CD4-positive, alpha-beta memory T cell (primary cell): ENCODE results near the gene QSOX2. TPM values are rescaled to one million over a fixed set of nuclear protein-coding genes. Genes with fewer than 3 reads are reported as not detected.
A peak's percentile ranks its signal among the peaks of the same experiment; 100 is the strongest.

Experiments
- CTCF ChIA-PET: fragments of 350-600 bp; sonication (Branson Sonifier 250); formaldehyde crosslinking; loops from one replicate; lab custom pipeline; 2021; ENCODE audit warnings: inconsistent platforms; ENCODE audit not compliant: partially characterized antibody; lab: Charles Lee
- POLR2A ChIA-PET: fragments of 350-600 bp; sonication (Branson Sonifier 250); formaldehyde crosslinking; loops from one replicate; lab custom pipeline; 2021; ENCODE audit not compliant: partially characterized antibody; lab: Charles Lee
- DNase-seq, 5 donors: peaks; one replicate each; pipeline versions ENCODE4 v3.0.0 to v3.0.0-alpha.2; 2020 to 2022; ENCODE audit warnings: mixed read lengths in 1 of 5
- H3K27ac ChIP-seq: one replicate; pipeline ENCODE4 v1.7.0; 2013; ENCODE audit warnings: low read depth, low read length
- H3K27me3 ChIP-seq: 2 replicates; pipeline ENCODE4 v1.7.0; 2013; ENCODE audit warnings: mild to moderate bottlenecking, low read length, moderate library complexity; ENCODE audit not compliant: insufficient read depth
- H3K36me3 ChIP-seq: 2 replicates; pipeline ENCODE4 v1.7.0; 2013; ENCODE audit warnings: mild to moderate bottlenecking, low read length, moderate library complexity; ENCODE audit not compliant: insufficient read depth
- H3K4me1 ChIP-seq: 2 replicates; pipeline ENCODE4 v1.7.0; 2013; ENCODE audit warnings: mild to moderate bottlenecking, low read length, moderate library complexity; ENCODE audit not compliant: insufficient read depth
- H3K4me3 ChIP-seq, 2 donors: one replicate each; pipeline ENCODE4 v1.7.0; 2013; ENCODE audit warnings: low read length in 2 of 2, mild to moderate bottlenecking in 1 of 2
- H3K9me3 ChIP-seq, 2 donors: one replicate each; pipeline ENCODE4 v1.7.0; 2013; ENCODE audit warnings: low read length in 2 of 2, control low read depth in 1 of 2; ENCODE audit not compliant: control insufficient read depth in 1 of 2
- H3K27ac Mint-ChIP-seq, 7 donors: one replicate each; pipeline ENCODE4 v1.8.0; 2020 to 2021; ENCODE audit warnings: mixed read lengths in 7 of 7, mild to moderate bottlenecking in 6 of 7, inconsistent platforms in 3 of 7, moderate library complexity in 3 of 7
- H3K27me3 Mint-ChIP-seq, 2 donors: one replicate each; pipeline ENCODE4 v1.8.0; 2020 to 2021; ENCODE audit warnings: mixed read lengths in 2 of 2
- H3K36me3 Mint-ChIP-seq, 2 donors: one replicate each; pipeline ENCODE4 v1.8.0; 2020 to 2021; ENCODE audit warnings: mixed read lengths in 2 of 2, inconsistent platforms in 1 of 2, mild to moderate bottlenecking in 1 of 2
- H3K4me1 Mint-ChIP-seq, 4 donors: one replicate each; pipeline ENCODE4 v1.8.0; 2020 to 2021; ENCODE audit warnings: mixed read lengths in 4 of 4, mild to moderate bottlenecking in 1 of 4
- H3K4me3 Mint-ChIP-seq, 8 donors: one replicate each; pipeline ENCODE4 v1.8.0; 2020 to 2021; ENCODE audit warnings: mixed read lengths in 8 of 8, mild to moderate bottlenecking in 7 of 8, moderate library complexity in 6 of 8, inconsistent platforms in 3 of 8
- H3K9me3 Mint-ChIP-seq, 8 donors: one replicate each; pipeline ENCODE4 v1.8.0; 2020 to 2021; ENCODE audit warnings: mixed read lengths in 8 of 8, mild to moderate bottlenecking in 5 of 8, inconsistent platforms in 3 of 8, moderate library complexity in 1 of 8
- intact Hi-C: fragments of 100-400 bp; cut with micrococcal nuclease; formaldehyde crosslinking; loops from one replicate; pipeline ENCODE4 v1.15.1; 2023
- polyA plus RNA-seq, 2 donors: library from polyadenylated mRNA; unstranded; fragments of 300-500 nt; fragmentation: Illumina TruSeq; gene quantifications; one replicate each; pipeline ENCODE4 v1.2.3, GENCODE V29; 2021
- total RNA-seq, 2 experiments: library from RNA; stranded (reverse); gene quantifications; one replicate each; pipeline ENCODE4 v1.2.3, GENCODE V29; 2021

Gene QSOX2
- total and polyA plus RNA-seq, 4 experiments from 2014 or later: 0.35 to 15.0 (median 7.9) TPM

GRCh38 chr9:136231478-136232297 is 13.9 kb downstream of the QSOX2 start:
- Histone ChIP-seq H3K27ac (peak overlapping the region; percentile 37), H3K27me3 (no peaks in the 10 kb centered on the region), H3K4me3 (no peak overlapping the region), H3K4me1 (peaks cover 20% of the 10 kb centered on the region), H3K9me3 (no peaks in the 10 kb centered on the region), H3K36me3 (peaks cover 9% of the 10 kb centered on the region)
- Mint-ChIP-seq H3K9me3 (peaks cover 0 to 2% (median 0%) of the 10 kb centered on the region in 8 donors), H3K4me3 (peak overlapping the region; percentile 48 to 80 (median 69)), H3K4me1 (peaks cover 16 to 59% (median 19%) of the 10 kb centered on the region in 4 donors), H3K36me3 (peaks cover 5 to 25% of the 10 kb centered on the region in 2 donors), H3K27ac (peak overlapping the region; percentile 65 to 93 (median 86)), H3K27me3 (no peaks in the 10 kb centered on the region)
- DNase-seq: peak in 4 of 5 donors; percentile 31 to 55 (median 52)
- intact Hi-C loops: no loop called here
- ChIA-PET POLR2A (no interaction called here), CTCF (no interaction called here)

- peak overlapping the region in 6 of 7 donors; percentile 31 to 90 (median 71) for H3K27ac Mint-ChIP-seq
- CTCF ChIA-PET: no interaction called here
- POLR2A ChIA-PET: no interaction called here
These were observed 14.8 kb downstream of the QSOX2 start for GRCh38 chr9:136230773-136231172.

GRCh38 chr9:136230365-136230764 is 15.2 kb downstream of the QSOX2 start:
- Histone ChIP-seq H3K4me3 (no peak overlapping the region), H3K36me3 (peaks cover 9% of the 10 kb centered on the region), H3K27ac (no peak overlapping the region), H3K9me3 (no peaks in the 10 kb centered on the region), H3K4me1 (peaks cover 33% of the 10 kb centered on the region), H3K27me3 (no peaks in the 10 kb centered on the region)
- Mint-ChIP-seq H3K27ac (peak overlapping the region in 5 of 7 donors; percentile 17 to 78 (median 23)), H3K9me3 (peaks cover 0 to 2% (median 0%) of the 10 kb centered on the region in 8 donors), H3K4me1 (peaks cover 22 to 73% (median 28%) of the 10 kb centered on the region in 4 donors), H3K36me3 (peaks cover 5 to 30% of the 10 kb centered on the region in 2 donors), H3K4me3 (no peak overlapping the region), H3K27me3 (no peaks in the 10 kb centered on the region)
- intact Hi-C loops: no loop called here
- ChIA-PET CTCF (no interaction called here), POLR2A (no interaction called here)
- DNase-seq: no peak

More at GRCh38 chr9:136230773-136231172, 14.8 kb downstream of the QSOX2 start:
- H3K27ac ChIP-seq: peak overlapping the region; percentile 37
- Mint-ChIP-seq H3K4me3 (peak overlapping the region in 1 of 8 donors; percentile 80), H3K27me3 (no peaks in the 10 kb centered on the region), H3K9me3 (peaks cover 0 to 2% (median 0%) of the 10 kb centered on the region in 8 donors), H3K36me3 (peaks cover 5 to 29% of the 10 kb centered on the region in 2 donors), H3K4me1 (peaks cover 18 to 68% (median 25%) of the 10 kb centered on the region in 4 donors)
- H3K27me3 ChIP-seq: no peaks in the 10 kb centered on the region
- intact Hi-C loops: no loop called here
- H3K9me3 ChIP-seq: no peaks in the 10 kb centered on the region
- H3K4me1 ChIP-seq: peaks cover 29% of the 10 kb centered on the region
- H3K36me3 ChIP-seq: peaks cover 9% of the 10 kb centered on the region
- DNase-seq: no peak
- H3K4me3 ChIP-seq: no peak overlapping the region

GRCh38 chr9:136229096-136230065 is 16.2 kb downstream of the QSOX2 start:
- Histone ChIP-seq H3K4me1 (peaks cover 43% of the 10 kb centered on the region), H3K27ac (no peak overlapping the region), H3K4me3 (no peak overlapping the region), H3K36me3 (peaks cover 3% of the 10 kb centered on the region), H3K27me3 (no peaks in the 10 kb centered on the region), H3K9me3 (no peaks in the 10 kb centered on the region)
- peaks cover 0 to 29% of the 10 kb centered on the region in 2 donors for H3K36me3 Mint-ChIP-seq
- H3K4me1 Mint-ChIP-seq: peaks cover 26 to 71% (median 34%) of the 10 kb centered on the region in 4 donors
- H3K27me3 Mint-ChIP-seq: no peaks in the 10 kb centered on the region
- DNase-seq: no peak
- no peak overlapping the region for H3K4me3 Mint-ChIP-seq
- H3K27ac Mint-ChIP-seq: peak overlapping the region in 4 of 7 donors; percentile 17 to 78 (median 49)
- CTCF ChIA-PET: no interaction called here
- peaks cover 0 to 2% (median 0%) of the 10 kb centered on the region in 8 donors for H3K9me3 Mint-ChIP-seq
- intact Hi-C loops: no loop called here
- POLR2A ChIA-PET: no interaction called here

GRCh38 chr9:136228107-136228875 is 17.3 kb downstream of the QSOX2 start:
- ChIA-PET POLR2A (no interaction called here), CTCF (no interaction called here)
- no peak overlapping the region for H3K27ac ChIP-seq
- Mint-ChIP-seq H3K4me3 (peak overlapping the region in 1 of 8 donors; percentile 21), H3K27me3 (no peaks in the 10 kb centered on the region), H3K36me3 (peaks cover 7 to 32% of the 10 kb centered on the region in 2 donors), H3K9me3 (peaks cover 0 to 2% (median 0%) of the 10 kb centered on the region in 8 donors), H3K4me1 (peaks cover 23 to 63% (median 31%) of the 10 kb centered on the region in 4 donors), H3K27ac (peak overlapping the region in 5 of 7 donors; percentile 36 to 88 (median 68))
- H3K9me3 ChIP-seq: no peaks in the 10 kb centered on the region
- H3K4me3 ChIP-seq: no peak overlapping the region
- no peaks in the 10 kb centered on the region for H3K27me3 ChIP-seq
- peaks cover 49% of the 10 kb centered on the region for H3K4me1 ChIP-seq
- intact Hi-C loops: no loop called here
- DNase-seq: no peak
- H3K36me3 ChIP-seq: peaks cover 4% of the 10 kb centered on the region

GRCh38 chr9:136226680-136227407 is 18.8 kb downstream of the QSOX2 start:
- Mint-ChIP-seq H3K4me3 (no peak overlapping the region), H3K9me3 (peaks cover 0 to 2% (median 0%) of the 10 kb centered on the region in 8 donors), H3K27me3 (no peaks in the 10 kb centered on the region), H3K27ac (peak overlapping the region in 5 of 7 donors; percentile 27 to 99 (median 39)), H3K36me3 (peaks cover 12 to 36% of the 10 kb centered on the region in 2 donors), H3K4me1 (peaks cover 18 to 54% (median 24%) of the 10 kb centered on the region in 4 donors)
- Histone ChIP-seq H3K36me3 (peaks cover 11% of the 10 kb centered on the region), H3K9me3 (no peaks in the 10 kb centered on the region), H3K27me3 (no peaks in the 10 kb centered on the region), H3K4me1 (peaks cover 38% of the 10 kb centered on the region), H3K4me3 (no peak overlapping the region), H3K27ac (peak overlapping the region; percentile 20)
- no peak for DNase-seq
- ChIA-PET CTCF (interaction anchor here (1.1 kb wide), 1 partner anchor 13 kb away, joined by 3 read pairs; no protein-coding TSS in a partner anchor), POLR2A (no interaction called here)
- intact Hi-C loops: no loop called here
